ENCODE data around the gene SKP1. TPM values are rescaled to one million over a fixed set of nuclear protein-coding genes. Genes with fewer than 3 reads are reported as not detected.

The SKP1 gene
- total RNA-seq, 1 experiment from 2014 or later: 245 TPM

DNA sequence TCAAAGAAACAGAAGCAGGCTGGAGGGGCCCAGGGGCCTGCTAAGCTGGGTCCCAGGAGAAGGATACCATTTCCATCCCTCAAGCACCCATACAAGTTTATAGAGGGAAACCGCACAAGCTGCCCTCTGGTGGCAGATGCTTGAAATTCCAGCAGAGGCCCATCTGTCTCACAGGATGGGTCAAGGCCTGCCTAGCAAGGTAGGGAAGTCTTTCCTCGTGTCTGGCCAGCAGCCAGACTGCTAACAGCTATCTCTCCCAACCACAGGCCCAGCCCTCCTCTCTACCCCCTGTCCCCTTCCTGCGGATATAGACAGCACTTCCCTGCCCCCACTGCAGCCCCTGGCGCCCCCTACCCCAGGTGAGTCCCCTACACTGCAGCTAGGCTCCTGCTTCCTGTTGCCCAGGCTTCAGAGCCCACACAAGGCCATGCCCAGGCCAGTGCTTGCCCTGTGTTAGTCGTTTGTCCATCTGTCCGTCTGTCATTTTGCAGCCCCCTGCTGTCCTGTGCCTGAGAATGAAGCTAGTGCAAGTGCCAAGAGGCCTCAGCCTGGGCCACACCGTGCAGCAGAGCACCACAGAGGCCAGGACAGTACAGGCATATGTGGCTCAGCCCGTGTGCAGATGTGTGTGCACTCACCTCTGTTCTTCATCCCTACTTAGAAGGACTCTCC is 36.1 kb downstream of the SKP1 start:
- H3K4me2 ChIP-seq (ENCODE audit: low read length): 0 out of 2 replicates have a peak overlapping the region, but pooled peaks have one; percentile 9

More for the DNA sequence above, 36.1 kb downstream of the SKP1 start:
- H3K4me1 ChIP-seq (ENCODE audit: control insufficient read depth in 1 of 2, insufficient read depth in 2 of 2, low read length in 2 of 2): peaks cover 0 to 19% of the 10 kb centered on the region in 2 experiments; a peak in 1 of 4 replicates
- peak overlapping the region; percentile 34; the same call in 1 of the 2 replicates for H3K27ac ChIP-seq (ENCODE audit: low read depth, low read length)
- ChIA-PET CTCF (interaction anchor here (0.6 to 6.8 kb wide), 17 partner anchors 8 to 447 kb away, joined by 3 to 91 read pairs (median 4); partner anchors contain the start of gene SKP1), POLR2A (no interaction called here), RAD21 (ENCODE audit: low non-redundant PET in 1 of 2, low total read pairs in 2 of 2, uncharacterized antibody in 2 of 2, unreplicated experiment in 2 of 2) (interaction anchor here (1.4 to 1.6 kb wide), 3 partner anchors 99 to 101 kb away, joined by 3 to 9 read pairs (median 6); no protein-coding TSS in a partner anchor)
- H3K27me3 ChIP-seq (ENCODE audit: insufficient read depth, low read length): no peaks in the 10 kb centered on the region
- intact Hi-C loops (cut with micrococcal nuclease): loop anchor here (1.0 kb wide), 1 partner anchor 101 kb away; no protein-coding TSS in a partner anchor
- TF ChIP-seq RAD21 (IDR thresholded peaks at IDR 0.05; ENCODE audit: low read depth) (peak; percentile 73), SRF (IDR thresholded peaks at IDR 0.05; ENCODE audit: low read depth) (no peak), ELF1 (IDR thresholded peaks at IDR 0.05; ENCODE audit: borderline replicate concordance, low read depth) (no peak), EZH2phosphoT487 (IDR thresholded peaks at IDR 0.05; ENCODE audit: borderline replicate concordance) (no peak), YY1 (IDR thresholded peaks at IDR 0.05; ENCODE audit: extremely low read depth, insufficient replicate concordance, low read depth, low read length) (no peak), CEBPB (IDR thresholded peaks at IDR 0.05; ENCODE audit: low read depth) (no peak), POLR2A (IDR thresholded peaks at IDR 0.05; ENCODE audit: borderline replicate concordance, extremely low read depth, insufficient read depth, insufficient read length) (no peak), POLR2AphosphoS5 (IDR thresholded peaks at IDR 0.05; ENCODE audit: low read depth, low read length) (peak; percentile 20; the same call in 1 of the 2 replicates), ZFX (IDR thresholded peaks at IDR 0.05) (no peak), CBX3 (IDR thresholded peaks at IDR 0.05; ENCODE audit: low read depth) (no peak), TCF7L2 (IDR thresholded peaks at IDR 0.05; ENCODE audit: borderline replicate concordance, extremely low read depth, insufficient read depth, insufficient read length) (no peak), SIN3A (IDR thresholded peaks at IDR 0.05; ENCODE audit: low read depth) (no peak)
- TF ChIP-seq, protein P1, sequence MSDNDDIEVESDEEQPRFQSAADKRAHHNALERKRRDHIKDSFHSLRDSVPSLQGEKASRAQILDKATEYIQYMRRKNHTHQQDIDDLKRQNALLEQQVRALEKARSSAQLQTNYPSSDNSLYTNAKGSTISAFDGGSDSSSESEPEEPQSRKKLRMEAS (IDR thresholded peaks at IDR 0.05): no peak
- TF ChIP-seq, protein P2, sequence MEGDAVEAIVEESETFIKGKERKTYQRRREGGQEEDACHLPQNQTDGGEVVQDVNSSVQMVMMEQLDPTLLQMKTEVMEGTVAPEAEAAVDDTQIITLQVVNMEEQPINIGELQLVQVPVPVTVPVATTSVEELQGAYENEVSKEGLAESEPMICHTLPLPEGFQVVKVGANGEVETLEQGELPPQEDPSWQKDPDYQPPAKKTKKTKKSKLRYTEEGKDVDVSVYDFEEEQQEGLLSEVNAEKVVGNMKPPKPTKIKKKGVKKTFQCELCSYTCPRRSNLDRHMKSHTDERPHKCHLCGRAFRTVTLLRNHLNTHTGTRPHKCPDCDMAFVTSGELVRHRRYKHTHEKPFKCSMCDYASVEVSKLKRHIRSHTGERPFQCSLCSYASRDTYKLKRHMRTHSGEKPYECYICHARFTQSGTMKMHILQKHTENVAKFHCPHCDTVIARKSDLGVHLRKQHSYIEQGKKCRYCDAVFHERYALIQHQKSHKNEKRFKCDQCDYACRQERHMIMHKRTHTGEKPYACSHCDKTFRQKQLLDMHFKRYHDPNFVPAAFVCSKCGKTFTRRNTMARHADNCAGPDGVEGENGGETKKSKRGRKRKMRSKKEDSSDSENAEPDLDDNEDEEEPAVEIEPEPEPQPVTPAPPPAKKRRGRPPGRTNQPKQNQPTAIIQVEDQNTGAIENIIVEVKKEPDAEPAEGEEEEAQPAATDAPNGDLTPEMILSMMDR (IDR thresholded peaks at IDR 0.05 in 2 of 3, conservative IDR thresholded peaks at IDR 0.05 in 1 of 3; ENCODE audit: borderline replicate concordance in 1 of 3, insufficient read depth in 1 of 3, low read depth in 2 of 3, low read length in 2 of 3): peak; percentile 84 to 94 (median 84)
- TF ChIP-seq, protein P3, sequence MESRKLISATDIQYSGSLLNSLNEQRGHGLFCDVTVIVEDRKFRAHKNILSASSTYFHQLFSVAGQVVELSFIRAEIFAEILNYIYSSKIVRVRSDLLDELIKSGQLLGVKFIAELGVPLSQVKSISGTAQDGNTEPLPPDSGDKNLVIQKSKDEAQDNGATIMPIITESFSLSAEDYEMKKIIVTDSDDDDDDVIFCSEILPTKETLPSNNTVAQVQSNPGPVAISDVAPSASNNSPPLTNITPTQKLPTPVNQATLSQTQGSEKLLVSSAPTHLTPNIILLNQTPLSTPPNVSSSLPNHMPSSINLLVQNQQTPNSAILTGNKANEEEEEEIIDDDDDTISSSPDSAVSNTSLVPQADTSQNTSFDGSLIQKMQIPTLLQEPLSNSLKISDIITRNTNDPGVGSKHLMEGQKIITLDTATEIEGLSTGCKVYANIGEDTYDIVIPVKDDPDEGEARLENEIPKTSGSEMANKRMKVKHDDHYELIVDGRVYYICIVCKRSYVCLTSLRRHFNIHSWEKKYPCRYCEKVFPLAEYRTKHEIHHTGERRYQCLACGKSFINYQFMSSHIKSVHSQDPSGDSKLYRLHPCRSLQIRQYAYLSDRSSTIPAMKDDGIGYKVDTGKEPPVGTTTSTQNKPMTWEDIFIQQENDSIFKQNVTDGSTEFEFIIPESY (IDR thresholded peaks at IDR 0.05; ENCODE audit: extremely low read depth, insufficient replicate concordance, low read length): no peak
- TF ChIP-seq, protein P4, sequence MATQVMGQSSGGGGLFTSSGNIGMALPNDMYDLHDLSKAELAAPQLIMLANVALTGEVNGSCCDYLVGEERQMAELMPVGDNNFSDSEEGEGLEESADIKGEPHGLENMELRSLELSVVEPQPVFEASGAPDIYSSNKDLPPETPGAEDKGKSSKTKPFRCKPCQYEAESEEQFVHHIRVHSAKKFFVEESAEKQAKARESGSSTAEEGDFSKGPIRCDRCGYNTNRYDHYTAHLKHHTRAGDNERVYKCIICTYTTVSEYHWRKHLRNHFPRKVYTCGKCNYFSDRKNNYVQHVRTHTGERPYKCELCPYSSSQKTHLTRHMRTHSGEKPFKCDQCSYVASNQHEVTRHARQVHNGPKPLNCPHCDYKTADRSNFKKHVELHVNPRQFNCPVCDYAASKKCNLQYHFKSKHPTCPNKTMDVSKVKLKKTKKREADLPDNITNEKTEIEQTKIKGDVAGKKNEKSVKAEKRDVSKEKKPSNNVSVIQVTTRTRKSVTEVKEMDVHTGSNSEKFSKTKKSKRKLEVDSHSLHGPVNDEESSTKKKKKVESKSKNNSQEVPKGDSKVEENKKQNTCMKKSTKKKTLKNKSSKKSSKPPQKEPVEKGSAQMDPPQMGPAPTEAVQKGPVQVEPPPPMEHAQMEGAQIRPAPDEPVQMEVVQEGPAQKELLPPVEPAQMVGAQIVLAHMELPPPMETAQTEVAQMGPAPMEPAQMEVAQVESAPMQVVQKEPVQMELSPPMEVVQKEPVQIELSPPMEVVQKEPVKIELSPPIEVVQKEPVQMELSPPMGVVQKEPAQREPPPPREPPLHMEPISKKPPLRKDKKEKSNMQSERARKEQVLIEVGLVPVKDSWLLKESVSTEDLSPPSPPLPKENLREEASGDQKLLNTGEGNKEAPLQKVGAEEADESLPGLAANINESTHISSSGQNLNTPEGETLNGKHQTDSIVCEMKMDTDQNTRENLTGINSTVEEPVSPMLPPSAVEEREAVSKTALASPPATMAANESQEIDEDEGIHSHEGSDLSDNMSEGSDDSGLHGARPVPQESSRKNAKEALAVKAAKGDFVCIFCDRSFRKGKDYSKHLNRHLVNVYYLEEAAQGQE (IDR thresholded peaks at IDR 0.05; ENCODE audit: low read depth): no peak
- H4K20me1 ChIP-seq (ENCODE audit: insufficient read depth): no peaks in the 10 kb centered on the region; the same call in 1 of the 2 replicates
- H2AFZ ChIP-seq (ENCODE audit: low read depth, low read length, poor library complexity, severe bottlenecking): no peak overlapping the region
- no peak overlapping the region for H3K9ac ChIP-seq (ENCODE audit: low read length)
- peak; percentile 89 for ATAC-seq
- peaks cover 21 to 28% of the 10 kb centered on the region in 2 experiments; a peak in 3 of 4 replicates for H3K36me3 ChIP-seq (ENCODE audit: control insufficient read depth in 1 of 2, insufficient read depth in 2 of 2, low read length in 2 of 2)
- peak; percentile 45 for DNase-seq (ENCODE audit: low read depth, low spot score)
- H3K9me3 ChIP-seq (ENCODE audit: control insufficient read depth in 1 of 2, insufficient read depth in 1 of 2, low read depth in 1 of 2, low read length in 2 of 2): no peaks in the 10 kb centered on the region
- H3K9me2 ChIP-seq (ENCODE audit: insufficient read depth): no peaks in the 10 kb centered on the region
- no TSS peak for BruUV-seq (replicated peaks)
- peaks cover 28% of the 10 kb centered on the region; the same call in 1 of the 2 replicates for H3K79me2 ChIP-seq (ENCODE audit: insufficient read depth, low read length)
- H3K4me3 ChIP-seq (replicated peaks in 1 of 2; ENCODE audit: low read depth in 1 of 2, low read length in 2 of 2): no peak overlapping the region
